AG04450 (cell line): Measurements from ENCODE around the gene G3BP2. TPM values are rescaled to one million over a fixed set of nuclear protein-coding genes. Genes with fewer than 3 reads are reported as not detected.
A peak's percentile ranks its signal among the peaks of the same experiment; 100 is the strongest.
"Not testable (repeated sequence)": the region's sequence is repeated elsewhere in the genome, so short reads cannot be mapped to it uniquely, and the experiment has no call there.

ENCODE experiments used
- CTCF ChIA-PET: fragments of 300-600, 350-600 bp; formaldehyde crosslinking; extraction: SDS; loops from one replicate; lab custom pipeline; 2022; ENCODE audit warnings: antibody characterized with exemption, inconsistent platforms; lab: Charles Lee
- POLR2A ChIA-PET: fragments of 350-600 bp; formaldehyde crosslinking; extraction: SDS; loops from one replicate; lab custom pipeline; 2021; ENCODE audit warnings: antibody characterized with exemption, inconsistent platforms; lab: Yijun Ruan, JAX
- DNase-seq: peaks from one replicate; pipeline ENCODE4 v3.0.0-alpha.2; 2011; ENCODE audit warnings: low read depth, low spot score
- H3K27ac ChIP-seq: one replicate; pipeline ENCODE4 v1.5.1; 2012; ENCODE audit warnings: low read depth, low read length, control low read depth
- H3K27me3 ChIP-seq: one replicate; pipeline ENCODE4 v1.6.0; 2012; ENCODE audit warnings: low read length; ENCODE audit not compliant: control insufficient read depth, insufficient read depth
- H3K4me3 ChIP-seq: 2 replicates; pipeline ENCODE4 v1.5.1; 2011; ENCODE audit warnings: mild to moderate bottlenecking, low read depth, low read length, control low read depth
- H3K9me3 ChIP-seq: 2 replicates; pipeline ENCODE4 v1.5.1; 2012; ENCODE audit warnings: low read length; ENCODE audit not compliant: control insufficient read depth, insufficient read depth
- polyA minus RNA-seq: library from RNA; depleted of rRNA, polyadenylated mRNA; stranded (reverse); fragments of >200 nt; gene quantifications from 2 replicates; pipeline ENCODE4 v1.2.3, GENCODE V29; 2011; rRNA and poly(A)+ RNA removed
- polyA plus RNA-seq: library from polyadenylated mRNA; depleted of rRNA; stranded (reverse); fragments of >200 nt; gene quantifications from 2 replicates; pipeline ENCODE4 v1.2.3, GENCODE V29; 2011; rRNA removed
- TF ChIP-seq, protein P1 (sequence below): IDR thresholded peaks from 2 replicates; pipeline ENCODE4 v1.5.1; 2011; ENCODE audit warnings: low read depth, low read length, control low read depth, inconsistent platforms

G3BP2 gene
- polyA plus RNA-seq (139 and 179 TPM in 2 replicates), polyA minus RNA-seq (78.9 and 109 TPM in 2 replicates)

DNA sequence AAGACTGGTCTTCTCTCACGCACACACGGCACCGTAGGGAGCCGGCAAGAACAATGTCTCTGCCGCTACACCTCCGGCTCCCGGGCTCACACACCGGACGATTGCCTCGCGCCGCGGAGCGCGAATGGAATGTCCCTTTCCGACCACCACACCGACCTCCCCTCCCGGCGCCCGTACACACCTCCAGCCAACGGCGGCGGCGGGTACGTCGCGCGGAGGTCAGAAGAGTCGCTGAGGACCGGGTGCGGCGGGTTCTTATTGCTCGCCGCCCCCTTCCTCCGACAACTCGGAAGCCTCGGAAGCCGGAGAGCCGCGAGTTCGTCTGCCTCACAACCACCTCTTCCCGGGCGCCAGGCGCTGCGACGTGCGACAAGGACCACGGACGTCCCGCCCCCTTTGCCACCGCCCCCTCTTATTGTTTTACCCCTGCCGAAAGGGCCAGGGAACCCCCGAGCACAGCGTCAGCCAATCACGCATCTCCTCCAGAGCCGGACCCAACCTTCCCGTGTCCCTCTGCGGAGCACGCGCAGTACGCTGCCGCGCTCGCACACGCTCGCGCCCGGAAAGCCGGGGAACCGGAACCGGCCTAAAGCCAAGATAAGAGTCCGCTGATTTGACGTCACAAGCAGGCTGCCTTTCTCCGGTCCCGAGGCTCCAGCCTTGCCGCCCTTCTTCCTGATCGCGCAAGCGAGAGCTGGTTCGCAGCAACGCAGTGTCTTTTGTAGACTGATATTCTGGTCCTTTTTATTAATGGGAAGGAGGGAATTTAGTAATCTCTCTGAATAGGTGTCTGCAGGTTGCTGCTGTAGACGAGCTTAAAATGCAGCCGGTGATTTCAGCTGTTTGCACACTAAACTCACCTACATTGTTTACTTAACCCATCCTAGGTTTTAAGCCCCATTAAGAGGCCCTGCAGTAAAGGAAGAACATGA, at the start of gene G3BP2:
TSS of gene G3BP2 (minus strand) at position 385 of the 932 bp plus-strand sequence. CDS start 11,386 bp downstream, outside the sequence.
- POLR2A ChIA-PET = interaction anchor here (1.4 to 3.3 kb wide), 3 partner anchors 42 to 130 kb away, joined by 3 to 30 read pairs (median 3); partner anchors contain the start of gene USO1
- CTCF ChIA-PET = interaction anchor here (0.7 to 2.4 kb wide), 3 partner anchors 42 to 174 kb away, joined by 3 to 14 read pairs (median 5); partner anchors contain the start of gene USO1

DNA sequence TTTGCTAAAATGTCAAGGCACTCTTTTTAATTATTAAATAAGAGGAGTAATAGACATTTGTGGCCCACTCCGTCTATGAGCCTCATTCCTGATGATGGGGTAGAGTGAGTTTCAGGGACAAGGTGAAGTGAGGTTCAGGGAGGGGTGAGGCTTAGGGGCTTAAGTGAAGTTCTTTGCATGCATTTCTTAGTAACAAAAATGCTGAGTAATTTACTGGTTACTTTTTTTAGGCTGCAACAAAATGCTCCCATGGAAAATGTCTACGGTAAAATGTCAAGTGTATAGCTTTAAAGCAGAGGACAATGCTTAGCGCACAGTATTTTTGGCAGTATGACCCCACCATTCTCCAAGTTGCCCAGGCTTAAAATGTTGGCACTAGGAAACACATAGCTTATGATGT, 49.2 kb upstream of the G3BP2 start:
- no peak overlapping the region for H3K27ac ChIP-seq

More for the DNA sequence above, at the start of gene G3BP2:
- Histone ChIP-seq H3K9me3 (no peaks in the 10 kb centered on the region; the same call in 1 of the 2 replicates), H3K27ac (peak within 1 kb of the TSS; percentile 89), H3K27me3 (no peaks in the 10 kb centered on the region), H3K4me3 (peak within 1 kb of the TSS; percentile 93)
- peak; percentile 95 for DNase-seq
- TF ChIP-seq, protein P1, sequence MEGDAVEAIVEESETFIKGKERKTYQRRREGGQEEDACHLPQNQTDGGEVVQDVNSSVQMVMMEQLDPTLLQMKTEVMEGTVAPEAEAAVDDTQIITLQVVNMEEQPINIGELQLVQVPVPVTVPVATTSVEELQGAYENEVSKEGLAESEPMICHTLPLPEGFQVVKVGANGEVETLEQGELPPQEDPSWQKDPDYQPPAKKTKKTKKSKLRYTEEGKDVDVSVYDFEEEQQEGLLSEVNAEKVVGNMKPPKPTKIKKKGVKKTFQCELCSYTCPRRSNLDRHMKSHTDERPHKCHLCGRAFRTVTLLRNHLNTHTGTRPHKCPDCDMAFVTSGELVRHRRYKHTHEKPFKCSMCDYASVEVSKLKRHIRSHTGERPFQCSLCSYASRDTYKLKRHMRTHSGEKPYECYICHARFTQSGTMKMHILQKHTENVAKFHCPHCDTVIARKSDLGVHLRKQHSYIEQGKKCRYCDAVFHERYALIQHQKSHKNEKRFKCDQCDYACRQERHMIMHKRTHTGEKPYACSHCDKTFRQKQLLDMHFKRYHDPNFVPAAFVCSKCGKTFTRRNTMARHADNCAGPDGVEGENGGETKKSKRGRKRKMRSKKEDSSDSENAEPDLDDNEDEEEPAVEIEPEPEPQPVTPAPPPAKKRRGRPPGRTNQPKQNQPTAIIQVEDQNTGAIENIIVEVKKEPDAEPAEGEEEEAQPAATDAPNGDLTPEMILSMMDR = no peak

DNA sequence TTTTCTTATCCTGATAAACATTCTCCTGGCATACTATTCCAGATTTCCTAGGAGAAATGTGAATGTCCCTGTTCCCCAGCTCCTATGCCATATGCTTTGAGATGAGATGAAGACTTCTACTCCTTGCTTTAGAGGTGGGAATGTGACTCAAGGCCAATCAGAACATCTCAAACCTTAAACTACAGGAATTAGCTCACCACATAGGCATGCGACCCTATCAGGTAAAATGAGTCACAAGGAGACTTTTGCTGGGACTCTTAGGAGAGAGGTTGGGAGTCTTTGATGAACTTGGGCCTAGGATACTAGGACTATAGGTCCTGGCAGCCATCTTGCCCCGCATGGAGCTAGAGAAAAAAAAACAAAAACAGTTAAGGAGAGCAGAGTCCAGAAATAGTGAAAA, 45.3 kb upstream of the G3BP2 start:
- CTCF ChIA-PET = interaction anchor here (0.9 kb wide), 1 partner anchor 10 kb away, joined by 3 read pairs; no protein-coding TSS in a partner anchor
- Histone ChIP-seq H3K27me3 (no peaks in the 10 kb centered on the region), H3K4me3 (no peak overlapping the region), H3K9me3 (no peaks in the 10 kb centered on the region), H3K27ac (no peak overlapping the region)
- POLR2A ChIA-PET = no interaction called here
- no peak for DNase-seq
- TF ChIP-seq, protein P1 = no peak

More for the DNA sequence above, 49.2 kb upstream of the G3BP2 start:
- TF ChIP-seq, protein P1 = no peak
- Histone ChIP-seq H3K9me3 (peaks cover 5% of the 10 kb centered on the region; the same call in 1 of the 2 replicates), H3K4me3 (peak overlapping the region; percentile 11; the same call in 1 of the 2 replicates), H3K27me3 (no peaks in the 10 kb centered on the region)
- POLR2A ChIA-PET = interaction anchor here (1.0 to 3.2 kb wide), 2 partner anchors 12 to 50 kb away, joined by 3 to 30 read pairs; partner anchors contain the start of gene G3BP2
- no peak for DNase-seq
- CTCF ChIA-PET = interaction anchor here (0.9 to 3.3 kb wide), 7 partner anchors 7 to 79 kb away, joined by 3 to 36 read pairs (median 11); no protein-coding TSS in a partner anchor

DNA sequence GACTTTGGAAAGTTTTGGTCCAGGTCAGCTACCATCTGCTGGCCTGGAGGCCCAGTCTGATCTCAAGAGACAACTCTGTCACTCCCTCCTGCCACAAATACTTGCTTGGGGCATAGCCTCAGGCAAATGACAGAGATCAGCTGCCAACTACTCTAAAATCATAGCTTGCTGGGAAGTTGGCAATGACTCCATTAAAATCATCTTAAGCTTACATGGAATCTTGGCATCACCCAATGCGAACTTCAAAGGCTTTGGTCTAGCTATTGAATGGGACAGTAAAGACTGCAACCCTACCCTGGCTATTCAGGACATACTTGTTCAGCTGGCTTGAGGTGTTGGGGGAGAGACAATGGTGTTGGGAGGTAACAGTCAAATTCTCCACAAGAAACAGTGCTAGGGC, 44.2 kb upstream of the G3BP2 start:
- no peaks in the 10 kb centered on the region for H3K9me3 ChIP-seq

DNA sequence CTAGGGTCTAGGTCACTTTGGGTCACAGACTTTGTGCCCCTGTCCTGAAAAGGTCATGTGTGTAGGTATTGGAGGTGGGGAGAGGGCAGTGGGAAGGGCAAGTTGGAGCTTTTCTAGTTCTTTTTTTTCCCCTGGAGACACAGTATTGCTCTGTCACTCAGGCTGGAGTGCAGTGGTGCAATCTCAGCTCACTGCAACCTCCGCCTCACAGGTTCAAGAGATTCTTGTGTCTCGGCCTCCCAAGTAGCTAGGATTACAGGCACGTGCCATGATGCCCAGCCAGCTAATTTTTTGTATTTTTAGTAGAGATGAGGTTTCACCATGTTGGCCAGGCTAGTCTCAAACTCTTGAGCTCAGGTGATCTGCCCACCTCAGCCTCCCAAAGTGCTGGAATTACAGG, 42.8 kb upstream of the G3BP2 start:
- CTCF ChIA-PET = interaction anchor here (1.3 to 2.0 kb wide), 3 partner anchors 8 to 132 kb away, joined by 3 to 25 read pairs (median 3); partner anchors contain the start of gene USO1
- H3K9me3 ChIP-seq, H3K4me3 ChIP-seq, DNase-seq, H3K27me3 ChIP-seq: not testable (repeated sequence)
- POLR2A ChIA-PET = interaction anchor here (1.3 to 2.6 kb wide), 2 partner anchors 8 to 11 kb away, joined by 7 to 18 read pairs; partner anchors contain the start of gene USO1
- H3K27ac ChIP-seq = peak overlapping the region; percentile 1

More for the DNA sequence above, 44.2 kb upstream of the G3BP2 start:
- TF ChIP-seq, protein P1 = no peak
- H3K27ac ChIP-seq = no peak overlapping the region
- no peak for DNase-seq
- no peaks in the 10 kb centered on the region for H3K27me3 ChIP-seq
- POLR2A ChIA-PET = interaction anchor here (0.6 kb wide), 1 partner anchor 8 kb away, joined by 9 read pairs; no protein-coding TSS in a partner anchor
- no peak overlapping the region for H3K4me3 ChIP-seq
- CTCF ChIA-PET = interaction anchor here (1.5 kb wide), 1 partner anchor 131 kb away, joined by 3 read pairs; no protein-coding TSS in a partner anchor
